Kidney (tissue), 14 donors: Measurements from ENCODE around the gene SBNO2. TPM values are rescaled to one million over a fixed set of nuclear protein-coding genes. Genes with fewer than 3 reads are reported as not detected.

Experiments
- DNase-seq, 5 donors: peaks; one replicate each; pipeline ENCODE4 v3.0.0-alpha.2; 2013 to 2020
- FAIRE-seq: peaks from 2 replicates; lab custom pipeline; 2012; peaks lifted over from hg19 to GRCh38; lab: Jason Lieb, UNC
- H3K27ac ChIP-seq, 2 donors: one replicate each; pipeline ENCODE4 v1.7.0; 2013; ENCODE audit warnings: low read depth in 2 of 2, low read length in 2 of 2, inconsistent platforms in 1 of 2
- H3K27me3 ChIP-seq: one replicate; pipeline ENCODE4 v1.7.1; 2013; ENCODE audit warnings: low read length, inconsistent platforms; ENCODE audit not compliant: control insufficient read depth, insufficient read depth
- H3K36me3 ChIP-seq, 3 donors: one replicate each; pipeline versions ENCODE4 v1.7.0 to v1.7.1; 2013; ENCODE audit warnings: low read length in 3 of 3, control low read depth in 1 of 3, inconsistent platforms in 1 of 3; ENCODE audit not compliant: insufficient read depth in 3 of 3, control insufficient read depth in 2 of 3
- H3K4me1 ChIP-seq, 3 donors: one replicate each; pipeline versions ENCODE4 v1.7.0 to v1.7.1; 2013; ENCODE audit warnings: low read length in 3 of 3, inconsistent platforms in 1 of 3, low read depth in 1 of 3; ENCODE audit not compliant: control insufficient read depth in 2 of 3, insufficient read depth in 2 of 3
- H3K4me3 ChIP-seq, 3 donors: one replicate each; pipeline versions ENCODE4 v1.7.0 to v1.8.1; 2013; ENCODE audit warnings: low read length in 3 of 3, control low read depth in 1 of 3, inconsistent platforms in 1 of 3
- H3K9ac ChIP-seq, 3 donors: one replicate each; pipeline versions ENCODE4 v1.7.0 to v1.7.1; 2013; ENCODE audit warnings: low read length in 3 of 3, control low read depth in 1 of 3, inconsistent platforms in 1 of 3
- H3K9me3 ChIP-seq, 3 donors: one replicate each; pipeline versions ENCODE4 v1.7.0 to v1.7.1; 2013; ENCODE audit warnings: low read length in 3 of 3, control low read depth in 1 of 3, inconsistent platforms in 1 of 3; ENCODE audit not compliant: control insufficient read depth in 2 of 3, insufficient read depth in 1 of 3
- CTCF ChIP-seq: IDR thresholded peaks from 3 replicates; pipeline ENCODE4 v1.5.1; 2012; ENCODE audit warnings: mild to moderate bottlenecking, moderate library complexity, borderline replicate concordance; ENCODE audit not compliant: insufficient read depth; ENCODE audit errors: extremely low read depth
- intact Hi-C: fragments of 100-400 bp; cut with DNase I; formaldehyde crosslinking; loops from one replicate; pipeline ENCODE4 v1.11.1; 2022
- polyA plus RNA-seq: library from polyadenylated mRNA; stranded (reverse); fragments of 350-450 nt; fragmentation: Illumina TruSeq; extraction: RNeasy Lipid Tissue Mini Kit (QIAGEN cat#74804); gene quantifications from one replicate; pipeline ENCODE4 v1.2.3, GENCODE V29; 2014; ENCODE audit warnings: low read depth, low replicate concordance; ENCODE audit not compliant: insufficient read depth
- total RNA-seq: library from RNA; stranded (reverse); fragmentation: NEBNext Ultra II Directional; extraction: Animal tissue kit (Norgen Biotek cat#: 25700); gene quantifications from one replicate; pipeline ENCODE4 v1.2.1, GENCODE V29; 2021
- donor health status: control.
- donor health status: control.
- donor health status: control.
- donor health status: control.
- donor health status: control.
- donor health status: DM: yes; HTN: yes; CAD: no.
- donor health status: Normal renal cell carcinoma (clear cell type).

SBNO2 gene
- total and polyA plus RNA-seq, 2 donors from 2014 or later: 12.2 to 156 TPM

- H3K9ac ChIP-seq: no peak overlapping the region
- peaks cover 0 to 14% (median 4%) of the 10 kb centered on the region in 3 donors for H3K9me3 ChIP-seq
- no peaks in the 10 kb centered on the region for H3K27me3 ChIP-seq
- peaks cover 0 to 8% (median 0%) of the 10 kb centered on the region in 3 donors for H3K36me3 ChIP-seq
- H3K4me3 ChIP-seq: no peak overlapping the region
- H3K27ac ChIP-seq: no peak overlapping the region
- peaks cover 0 to 13% (median 4%) of the 10 kb centered on the region in 3 donors for H3K4me1 ChIP-seq
- DNase-seq (no peak), FAIRE-seq (no peak)
- TF ChIP-seq CTCF: no peak
- intact Hi-C loops: no loop called here
These were observed 111.6 kb downstream of the SBNO2 start for GRCh38 chr19:1062387-1063029.

- peaks cover 0 to 13% (median 4%) of the 10 kb centered on the region in 3 donors for H3K4me1 ChIP-seq
These were observed 112.1 kb downstream of the SBNO2 start for GRCh38 chr19:1061987-1062386.

GRCh38 chr19:1060689-1061088 lies 113.4 kb downstream of the SBNO2 start:
- peaks cover 0 to 29% (median 7%) of the 10 kb centered on the region in 3 donors for H3K9me3 ChIP-seq
- no peak overlapping the region for H3K9ac ChIP-seq
- TF ChIP-seq CTCF: no peak
- H3K4me1 ChIP-seq: peaks cover 0 to 8% (median 4%) of the 10 kb centered on the region in 3 donors
- H3K36me3 ChIP-seq: peaks cover 0 to 8% (median 0%) of the 10 kb centered on the region in 3 donors
- no peak overlapping the region for H3K27ac ChIP-seq
- no peak overlapping the region for H3K4me3 ChIP-seq
- FAIRE-seq (no peak), DNase-seq (no peak)
- intact Hi-C loops: no loop called here
- H3K27me3 ChIP-seq: no peaks in the 10 kb centered on the region

More at GRCh38 chr19:1061987-1062386, 112.1 kb downstream of the SBNO2 start:
- FAIRE-seq (no peak), DNase-seq (peak in 1 of 5 donors; percentile 70)
- H3K27ac ChIP-seq: no peak overlapping the region
- H3K36me3 ChIP-seq: peaks cover 0 to 8% (median 0%) of the 10 kb centered on the region in 3 donors
- H3K9ac ChIP-seq: no peak overlapping the region
- intact Hi-C loops: no loop called here
- no peak for TF ChIP-seq CTCF
- H3K4me3 ChIP-seq: no peak overlapping the region
- H3K9me3 ChIP-seq: peaks cover 0 to 19% (median 7%) of the 10 kb centered on the region in 3 donors
- no peaks in the 10 kb centered on the region for H3K27me3 ChIP-seq

- no peak for FAIRE-seq
- Histone ChIP-seq H3K9ac (no peak overlapping the region), H3K27ac (no peak overlapping the region), H3K9me3 (peaks cover 0 to 29% (median 7%) of the 10 kb centered on the region in 3 donors), H3K27me3 (no peaks in the 10 kb centered on the region), H3K36me3 (peaks cover 0 to 8% (median 0%) of the 10 kb centered on the region in 3 donors), H3K4me3 (no peak overlapping the region), H3K4me1 (no peaks in the 10 kb centered on the region)
- intact Hi-C loops: no loop called here
- DNase-seq: no peak
- TF ChIP-seq CTCF: no peak
These were observed 116.0 kb downstream of the SBNO2 start for GRCh38 chr19:1058112-1058511.
